Activated T-cell treated with anti-CD3 and anti-CD28 coated beads for 1 hour (primary cell): ENCODE data around the gene RSL24D1.
"Not testable (repeated sequence)": the region's sequence is repeated elsewhere in the genome, so short reads cannot be mapped to it uniquely, and the experiment has no call there.

ENCODE experiments used
- DNase-seq: peaks from one replicate; pipeline ENCODE4 v3.0.0-alpha.2; 2020; ENCODE audit warnings: low read depth

RSL24D1 gene

DNA sequence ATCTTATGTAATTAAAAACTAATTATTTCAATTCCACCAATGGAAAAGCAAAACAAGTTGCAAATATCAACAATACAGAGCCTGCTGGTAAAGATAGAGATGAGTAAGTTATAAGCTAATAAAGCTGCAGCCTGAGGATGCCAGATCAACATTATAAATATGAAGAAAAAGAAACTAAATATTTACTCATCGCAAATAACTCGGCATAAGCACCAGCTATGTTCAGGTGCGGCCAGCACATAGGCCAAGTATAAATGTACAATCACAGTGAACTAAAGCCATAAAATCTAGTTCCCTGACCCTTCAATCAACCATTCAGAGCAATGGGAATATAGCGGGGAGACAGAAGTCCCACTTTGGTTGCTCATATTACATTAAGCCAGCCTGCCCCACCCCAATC, 7.7 kb upstream of the RSL24D1 start:
- DNase-seq: no peak

DNA sequence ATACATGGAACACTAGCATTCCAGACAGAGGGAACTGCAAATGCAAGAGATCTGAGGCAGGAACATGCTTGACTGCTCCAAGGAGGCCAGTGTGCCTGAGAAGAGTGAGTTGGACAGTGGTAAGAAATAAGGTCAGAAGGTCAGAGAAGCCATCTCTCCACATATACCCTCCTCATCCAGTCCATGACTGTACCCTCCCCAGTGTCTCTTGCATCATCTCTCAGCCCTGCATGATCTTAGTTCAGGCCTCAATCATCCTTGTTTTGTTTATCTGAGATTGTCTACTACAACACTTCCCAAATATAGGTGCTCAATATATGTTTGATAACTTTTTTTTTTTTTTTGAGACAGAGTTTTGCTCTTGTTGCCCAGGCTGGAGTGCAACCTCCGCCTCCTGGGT, 5.5 kb upstream of the RSL24D1 start:
- DNase-seq: no peak

DNA sequence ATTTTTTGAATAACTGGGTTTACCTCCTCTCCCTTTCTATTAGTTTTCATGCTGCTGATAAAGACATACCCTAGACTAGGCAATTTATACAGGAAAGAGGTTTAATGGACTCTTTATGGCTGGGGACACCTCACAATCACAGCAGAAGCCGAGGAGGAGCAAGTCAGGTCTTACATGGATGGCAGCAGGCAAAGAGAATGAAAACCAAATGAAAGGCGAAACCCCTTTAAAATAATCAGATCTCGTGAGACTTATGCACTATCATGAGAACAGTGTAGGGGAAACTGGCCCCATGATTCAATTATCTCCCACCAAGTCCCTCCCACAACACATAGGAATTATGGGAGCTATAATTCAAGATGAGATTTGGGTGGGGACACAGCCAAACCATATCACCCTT, 2.0 kb upstream of the RSL24D1 start:
- no peak for DNase-seq

DNA sequence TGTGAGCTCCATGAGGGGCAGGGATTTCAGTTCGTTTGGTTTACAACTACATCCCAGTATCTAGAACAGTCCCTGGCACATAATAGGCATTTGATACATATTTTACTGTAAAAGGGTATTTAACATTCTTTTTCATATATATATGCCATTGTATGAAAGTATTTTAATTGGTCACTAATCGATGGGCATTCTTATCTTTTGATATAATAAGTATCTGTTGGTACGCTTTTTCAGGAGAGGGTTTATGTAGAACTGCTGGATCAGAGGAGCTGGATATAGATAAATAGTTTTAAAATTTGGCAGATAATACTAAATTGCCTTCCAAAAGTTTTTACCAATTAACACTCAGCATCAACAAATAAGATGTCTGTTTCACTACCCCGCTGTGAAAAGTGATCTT, 978 bp upstream of the RSL24D1 start:
- no peak for DNase-seq

DNA sequence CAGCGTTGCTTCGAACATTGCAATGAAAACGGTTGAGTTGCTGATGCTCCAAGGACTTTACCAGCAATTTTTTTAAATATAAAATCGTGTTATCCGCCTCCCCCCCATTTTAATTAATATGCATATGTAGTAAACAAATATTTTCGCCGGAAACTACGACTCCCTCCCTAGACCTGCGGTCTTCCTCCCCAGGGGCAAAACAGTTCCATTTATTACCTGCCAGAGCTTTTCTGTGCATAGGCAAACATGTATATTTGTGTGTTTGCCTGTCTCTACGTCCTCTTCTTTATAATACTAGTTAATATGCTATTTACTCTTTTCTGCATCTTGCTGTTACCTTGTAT, 593 bp upstream of the RSL24D1 start:
- DNase-seq: no peak

DNA sequence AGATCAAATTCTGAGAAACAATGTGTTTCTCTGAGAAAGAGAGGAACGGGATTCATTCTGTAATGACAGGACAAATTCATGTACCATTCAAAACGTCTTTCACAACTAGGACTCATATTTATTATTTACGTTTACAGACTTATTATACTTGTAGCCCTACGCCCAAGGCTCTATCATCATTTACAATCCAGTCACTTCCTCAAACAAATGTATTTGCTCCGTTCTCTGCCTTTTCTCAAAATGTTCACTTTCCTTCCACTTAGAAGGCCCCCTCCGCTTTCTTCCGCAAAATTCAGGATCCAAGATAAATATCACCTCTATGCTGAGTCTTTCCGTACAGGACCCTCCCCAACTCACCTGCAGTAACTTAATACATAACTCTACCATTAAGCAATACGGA, 745 bp downstream of the RSL24D1 start:
- DNase-seq: no peak

DNA sequence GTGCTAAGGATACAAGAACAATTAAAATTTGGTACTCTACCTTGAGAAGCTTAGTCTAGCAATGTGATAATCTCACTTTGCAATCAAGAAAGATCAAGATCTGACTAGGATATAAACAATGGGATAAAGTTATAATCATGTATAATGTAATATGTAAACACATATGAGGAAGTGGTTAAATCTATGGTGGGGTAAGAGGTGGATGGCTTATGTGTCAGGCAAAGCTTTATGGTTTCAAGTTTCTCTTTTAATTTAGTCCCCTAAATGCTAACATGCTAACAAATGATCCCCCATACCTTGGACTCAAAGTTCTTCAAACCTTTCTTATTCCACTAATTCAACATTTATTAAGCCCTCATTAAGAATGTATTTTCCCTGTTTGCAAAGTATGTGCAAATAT, 2.5 kb downstream of the RSL24D1 start:
- DNase-seq: no peak

DNA sequence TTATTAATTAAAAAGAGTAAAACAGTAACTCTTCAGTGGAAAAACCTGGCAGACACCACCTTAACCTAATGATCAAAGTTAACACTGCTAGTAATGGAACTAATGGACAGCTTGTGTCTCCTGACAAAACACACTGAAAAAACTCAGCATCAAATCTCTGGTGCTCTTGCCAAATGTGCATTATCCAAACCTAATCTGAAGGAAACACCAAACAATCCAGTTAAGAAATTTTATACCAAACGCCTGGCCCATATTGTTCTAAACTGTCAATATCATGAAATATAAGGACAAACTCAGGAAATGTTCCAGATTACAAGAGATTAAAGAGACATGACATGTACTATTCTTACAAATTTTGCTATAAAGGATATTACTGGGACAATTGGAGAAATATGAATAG, 10.4 kb downstream of the RSL24D1 start:
- no peak for DNase-seq

DNA sequence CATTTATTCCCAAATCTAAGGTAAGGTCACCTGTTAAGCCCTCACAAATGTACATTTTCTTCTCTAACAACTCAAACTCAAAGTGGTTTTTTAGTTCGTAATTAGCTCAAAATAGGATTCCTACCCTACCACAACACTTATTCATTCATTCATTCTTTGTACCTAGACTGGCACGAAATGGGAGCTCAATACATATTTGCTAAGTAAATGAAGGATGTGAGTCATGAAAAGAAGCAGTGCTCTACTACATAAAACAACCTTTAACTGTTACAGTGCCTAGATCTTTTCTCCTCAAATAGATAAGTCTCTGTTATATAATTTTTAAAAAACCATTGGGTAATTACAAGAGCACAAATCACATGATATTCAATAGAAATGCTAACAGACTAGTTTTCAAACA, 13.1 kb downstream of the RSL24D1 start:
- DNase-seq: no peak

DNA sequence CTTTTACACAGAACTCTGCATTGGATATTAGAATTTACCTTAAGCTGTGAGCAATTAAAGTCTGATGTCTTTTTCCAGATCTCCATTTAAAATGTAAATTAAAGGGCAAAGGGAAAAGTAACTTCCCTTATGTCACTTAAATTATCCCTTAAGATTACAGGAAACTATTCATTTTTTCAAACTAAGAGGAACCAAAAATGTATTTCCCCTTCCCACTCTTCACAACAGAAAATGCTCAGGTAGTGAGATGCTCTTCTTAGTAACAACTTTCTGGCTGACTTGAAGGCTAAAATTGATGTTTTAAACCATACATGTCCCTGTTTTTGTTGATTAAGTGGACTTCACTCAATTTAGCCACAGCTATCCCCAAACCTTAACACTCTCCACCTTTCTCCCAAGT, 17.6 kb downstream of the RSL24D1 start:
- DNase-seq: no peak

DNA sequence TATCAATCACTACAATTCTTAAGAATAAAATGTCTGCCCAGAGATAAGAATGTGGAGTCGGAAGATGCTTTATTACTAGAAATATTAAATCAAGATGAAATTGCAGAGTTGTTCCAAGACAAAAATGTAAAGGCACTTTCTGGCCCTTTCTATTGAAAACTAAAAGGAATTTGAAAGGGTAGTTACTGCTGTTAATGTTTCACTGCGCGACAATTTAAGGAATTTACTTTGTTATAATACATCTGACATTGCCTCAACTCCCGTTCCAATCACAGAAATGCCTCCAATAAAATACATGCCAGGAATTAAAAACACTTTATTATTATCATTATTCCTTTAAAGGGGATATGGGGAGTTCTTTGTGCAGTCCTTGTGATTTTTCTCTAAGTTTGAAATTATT, 26.4 kb downstream of the RSL24D1 start:
- no peak for DNase-seq

DNA sequence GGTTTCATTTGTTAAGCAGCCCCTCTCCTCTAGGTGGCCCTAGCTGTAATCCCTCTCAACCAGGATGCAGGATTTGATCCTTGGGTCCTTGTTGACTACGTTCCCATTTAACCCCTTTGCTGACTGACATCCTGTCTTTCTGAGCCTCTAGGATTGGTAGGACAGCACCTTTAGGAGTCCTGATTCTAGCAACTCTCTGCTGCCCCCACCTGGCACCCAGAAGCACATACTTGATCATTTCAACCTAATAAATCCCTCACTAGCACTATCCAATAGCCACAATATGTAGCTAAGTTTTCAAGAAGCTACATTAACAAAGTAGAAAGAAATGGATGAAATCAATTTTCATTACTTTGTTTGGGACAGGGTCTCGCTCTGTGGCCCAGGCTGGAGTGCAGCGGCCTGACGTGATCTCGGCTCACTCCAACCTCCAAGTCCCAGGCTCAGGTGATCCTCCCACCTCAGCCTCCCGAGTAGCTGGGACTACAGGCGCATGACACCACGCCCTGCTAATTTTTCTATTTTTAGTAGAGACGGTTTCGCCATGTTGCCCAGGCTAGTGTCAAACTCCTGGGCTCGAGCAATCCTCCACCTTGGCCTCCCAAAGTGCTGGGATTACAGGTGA, 28.3 kb downstream of the RSL24D1 start:
- DNase-seq: peak; percentile 20

DNA sequence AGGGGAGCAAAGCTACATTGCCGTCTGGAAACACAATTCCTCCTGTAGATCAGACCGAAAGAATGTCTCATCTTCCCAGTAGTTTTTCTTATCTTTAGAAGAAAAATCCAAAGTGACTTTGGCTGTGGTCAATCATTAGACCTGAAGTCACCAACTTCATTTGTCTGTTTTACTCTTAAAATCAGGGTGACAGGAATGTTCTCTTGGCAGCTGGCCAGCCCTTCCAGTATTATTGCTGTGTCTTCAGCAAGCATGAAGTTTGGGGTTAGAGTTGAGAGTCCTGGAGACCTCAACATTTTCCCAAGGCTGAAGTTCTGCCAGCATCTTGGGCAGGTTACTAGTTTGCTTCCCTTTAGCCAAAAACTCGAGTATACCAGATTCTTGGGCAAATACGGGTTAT, 32.5 kb downstream of the RSL24D1 start:
- DNase-seq: no peak

DNA sequence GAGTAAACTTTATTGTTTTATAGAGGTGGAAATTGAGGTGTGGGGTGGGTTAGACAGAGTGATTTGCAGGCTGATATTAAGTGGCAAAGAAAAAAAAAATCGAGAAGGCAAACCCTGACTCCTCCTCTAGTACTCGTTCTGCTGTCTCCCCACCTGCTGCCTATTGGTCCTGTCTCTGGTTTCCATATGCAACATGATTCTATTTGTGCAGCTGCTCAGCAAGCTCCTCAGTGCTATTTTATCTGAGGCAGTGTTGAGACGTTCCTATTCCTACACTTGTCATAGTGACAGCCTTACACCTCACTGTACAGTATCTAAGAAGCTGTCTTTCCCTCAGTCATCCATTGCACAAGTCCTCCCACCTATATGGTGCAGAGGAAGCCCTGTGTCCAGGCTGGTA, 45.1 kb downstream of the RSL24D1 start:
- no peak for DNase-seq

DNA sequence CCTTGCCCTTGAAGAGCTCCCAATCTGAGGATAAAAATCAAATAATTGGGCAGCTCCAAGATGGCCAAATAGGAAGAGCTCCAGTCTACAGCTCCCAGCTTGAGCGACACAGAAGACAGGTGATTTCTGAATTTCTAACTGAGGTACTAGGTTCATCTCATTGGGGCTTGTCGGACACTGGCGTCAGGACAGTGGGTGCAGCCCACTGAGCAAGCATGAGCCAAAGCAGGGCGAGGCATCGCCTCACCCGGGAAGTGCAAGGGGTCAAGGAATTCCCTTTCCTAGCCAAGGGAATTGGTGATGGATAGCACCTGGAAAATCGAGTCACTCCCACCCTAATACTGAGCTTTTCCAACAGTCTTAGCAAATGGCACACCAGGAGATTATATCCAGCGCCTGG, 53.6 kb downstream of the RSL24D1 start:
- not testable (repeated sequence) for DNase-seq

DNA sequence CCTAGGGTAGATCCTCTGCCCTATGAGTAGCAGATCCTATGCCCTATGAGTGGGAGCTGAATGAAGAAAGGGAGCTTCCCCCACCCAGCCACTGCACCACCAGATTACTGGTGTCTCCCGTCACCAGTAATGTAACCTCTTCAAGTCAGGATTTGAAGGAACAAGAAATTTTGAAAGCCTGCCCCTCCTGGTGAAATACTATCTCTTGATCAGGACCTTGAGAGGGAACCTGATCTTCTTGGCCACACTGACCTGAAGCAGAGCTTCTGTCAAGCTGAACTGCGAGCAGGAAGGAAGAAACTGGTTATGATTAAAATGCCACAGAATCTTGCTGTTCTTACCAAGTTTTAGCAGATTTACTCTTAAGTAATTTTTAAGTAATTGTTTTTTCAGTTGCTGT, 62.8 kb downstream of the RSL24D1 start:
- no peak for DNase-seq

DNA sequence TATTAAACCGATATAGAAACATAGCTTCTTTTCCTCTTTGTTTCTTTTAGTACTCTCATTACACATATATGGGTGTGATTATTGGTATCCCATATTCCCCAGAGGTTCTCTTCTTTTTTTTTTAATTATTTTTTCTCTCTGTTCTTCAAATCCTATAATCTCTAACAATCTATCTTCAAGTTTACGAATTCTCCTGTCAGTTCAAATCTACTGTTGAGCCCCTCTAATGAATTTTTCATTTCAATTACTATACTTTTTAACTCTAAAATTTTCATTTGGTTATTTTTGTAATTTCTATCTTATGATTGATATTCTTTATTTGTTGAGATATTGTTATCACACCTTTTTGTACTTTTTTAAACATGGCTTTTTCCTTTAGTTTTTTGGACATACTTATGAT, 64.1 kb downstream of the RSL24D1 start:
- DNase-seq: no peak
